ENCODE results near the gene BATF3.

DNA sequence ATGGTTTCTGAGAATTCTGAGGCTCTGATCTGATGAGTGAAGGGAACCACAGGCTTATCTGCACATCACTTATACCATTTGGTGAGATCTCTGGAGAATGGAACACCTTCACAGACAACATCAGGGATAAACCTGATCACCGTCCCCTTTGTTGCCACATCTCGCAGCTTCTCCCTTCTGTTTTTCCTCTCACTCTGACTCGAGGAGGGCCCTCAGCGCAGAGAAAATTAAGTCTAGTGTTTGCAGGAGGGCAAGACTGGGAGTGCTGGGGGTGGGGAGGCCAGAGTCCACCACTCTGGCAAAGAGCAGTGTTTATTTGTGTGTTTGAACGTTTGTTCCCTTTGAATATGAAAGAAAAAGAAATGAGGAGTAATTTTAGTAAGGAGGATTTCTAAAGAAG is 29.0 kb upstream of the BATF3 start:
- TF ChIP-seq, protein P1, sequence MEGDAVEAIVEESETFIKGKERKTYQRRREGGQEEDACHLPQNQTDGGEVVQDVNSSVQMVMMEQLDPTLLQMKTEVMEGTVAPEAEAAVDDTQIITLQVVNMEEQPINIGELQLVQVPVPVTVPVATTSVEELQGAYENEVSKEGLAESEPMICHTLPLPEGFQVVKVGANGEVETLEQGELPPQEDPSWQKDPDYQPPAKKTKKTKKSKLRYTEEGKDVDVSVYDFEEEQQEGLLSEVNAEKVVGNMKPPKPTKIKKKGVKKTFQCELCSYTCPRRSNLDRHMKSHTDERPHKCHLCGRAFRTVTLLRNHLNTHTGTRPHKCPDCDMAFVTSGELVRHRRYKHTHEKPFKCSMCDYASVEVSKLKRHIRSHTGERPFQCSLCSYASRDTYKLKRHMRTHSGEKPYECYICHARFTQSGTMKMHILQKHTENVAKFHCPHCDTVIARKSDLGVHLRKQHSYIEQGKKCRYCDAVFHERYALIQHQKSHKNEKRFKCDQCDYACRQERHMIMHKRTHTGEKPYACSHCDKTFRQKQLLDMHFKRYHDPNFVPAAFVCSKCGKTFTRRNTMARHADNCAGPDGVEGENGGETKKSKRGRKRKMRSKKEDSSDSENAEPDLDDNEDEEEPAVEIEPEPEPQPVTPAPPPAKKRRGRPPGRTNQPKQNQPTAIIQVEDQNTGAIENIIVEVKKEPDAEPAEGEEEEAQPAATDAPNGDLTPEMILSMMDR (IDR thresholded peaks at IDR 0.05; ENCODE audit: insufficient read depth, low read length, poor library complexity, severe bottlenecking), result no peak
- no peak for TF ChIP-seq EZH2phosphoT487 (conservative IDR thresholded peaks at IDR 0.05; ENCODE audit: low read length)

Data from SU-DHL-6 (cell line).